Suppressor macrophage treated with lipopolysaccharide for 4 hours (primary cell): ENCODE results near the gene HOXD8.

ENCODE experiments used
- DNase-seq: peaks from one replicate; pipeline ENCODE4 v3.0.0-alpha.2; 2020

HOXD8 gene

GRCh38 chr2:176160986-176161824 lies 31.7 kb downstream of the HOXD8 start:
- DNase-seq: no peak

GRCh38 chr2:176161825-176162626 lies 32.5 kb downstream of the HOXD8 start:
- no peak for DNase-seq

GRCh38 chr2:176162911-176163671 lies 33.6 kb downstream of the HOXD8 start:
- DNase-seq: no peak

GRCh38 chr2:176163672-176164056 lies 34.2 kb downstream of the HOXD8 start:
- no peak for DNase-seq

- DNase-seq: no peak
These were observed 34.7 kb downstream of the HOXD8 start for GRCh38 chr2:176164201-176164600.

- no peak for DNase-seq
These were observed 35.3 kb downstream of the HOXD8 start for GRCh38 chr2:176164611-176165369.

GRCh38 chr2:176165370-176166050 lies 36.0 kb downstream of the HOXD8 start:
- DNase-seq: no peak

GRCh38 chr2:176166272-176166671 lies 36.8 kb downstream of the HOXD8 start:
- no peak for DNase-seq

GRCh38 chr2:176167398-176167797 lies 37.9 kb downstream of the HOXD8 start:
- no peak for DNase-seq

- no peak for DNase-seq
These were observed 39.7 kb downstream of the HOXD8 start for GRCh38 chr2:176169181-176169580.

- DNase-seq: no peak
These were observed 40.2 kb downstream of the HOXD8 start for GRCh38 chr2:176169711-176170110.

- no peak for DNase-seq
These were observed 41.2 kb downstream of the HOXD8 start for GRCh38 chr2:176170602-176171305.

GRCh38 chr2:176171351-176172006 lies 42.0 kb downstream of the HOXD8 start:
- no peak for DNase-seq

GRCh38 chr2:176172007-176172894 lies 42.7 kb downstream of the HOXD8 start:
- DNase-seq: no peak

GRCh38 chr2:176172895-176173566 lies 43.5 kb downstream of the HOXD8 start:
- DNase-seq: no peak

- DNase-seq: no peak
These were observed 44.3 kb downstream of the HOXD8 start for GRCh38 chr2:176173567-176174381.

GRCh38 chr2:176174382-176174823 lies 44.9 kb downstream of the HOXD8 start:
- no peak for DNase-seq
